IMR-90 (cell line): ENCODE results near the gene HNRNPH3. TPM values are rescaled to one million over a fixed set of nuclear protein-coding genes. Genes with fewer than 3 reads are reported as not detected.

Experiments
- ATAC-seq: fragments of 200-7000 bp; cut with Tn5 transposase; 2 replicates; pipeline ENCODE4 v1.9.1; 2020; ENCODE audit warnings: low read depth, mild to moderate bottlenecking, moderate library complexity
- BruUV-seq: library from RNA; stranded (reverse); fragments of 400-500 nt; replicated peaks from 2 replicates; lab custom pipeline; 2021; lab: Mats Ljungman, UMichigan
- CTCF ChIA-PET: fragments of 300-600 bp; formaldehyde crosslinking; extraction: SDS; loops from one replicate; lab custom pipeline; 2021; ENCODE audit warnings: antibody characterized with exemption; lab: Yijun Ruan, JAX
- POLR2A ChIA-PET: fragments of 300-600 bp; sonication (Branson Sonifier 250); formaldehyde crosslinking; loops from one replicate; lab custom pipeline; 2022; ENCODE audit warnings: antibody characterized with exemption; ENCODE audit not compliant: unreplicated experiment; lab: Charles Lee
- DNase-seq: peaks from one replicate; pipeline ENCODE4 v3.0.0; 2013
- H2AFZ ChIP-seq: replicated peaks from 2 replicates; pipeline ENCODE3; 2013; ENCODE audit warnings: low read length, mild to moderate bottlenecking; ENCODE audit not compliant: poor library complexity
- H2AK5ac ChIP-seq: 2 replicates; pipeline ENCODE4 v1.6.1; 2013; ENCODE audit warnings: low read depth, low read length, inconsistent platforms
- H2AK9ac ChIP-seq: replicated peaks from 2 replicates; pipeline ENCODE3; 2013; ENCODE audit warnings: mild to moderate bottlenecking, low read depth, low read length, moderate library complexity; ENCODE audit not compliant: poor library complexity
- H2BK120ac ChIP-seq: 2 replicates; pipeline ENCODE4 v1.6.1; 2013; ENCODE audit warnings: low read depth, low read length, inconsistent platforms
- H2BK15ac ChIP-seq: 3 replicates; pipeline ENCODE4 v1.6.1; 2013; ENCODE audit warnings: low read depth, low read length, inconsistent platforms
- H2BK20ac ChIP-seq: 2 replicates; pipeline ENCODE4 v1.6.1; 2013; ENCODE audit warnings: low read depth, mild to moderate bottlenecking, inconsistent platforms, low read length, moderate library complexity
- H2BK5ac ChIP-seq: 2 replicates; pipeline ENCODE4 v1.6.1; 2013; ENCODE audit warnings: mild to moderate bottlenecking, low read depth, low read length, inconsistent platforms; ENCODE audit not compliant: poor library complexity, severe bottlenecking
- H3K14ac ChIP-seq: replicated peaks from 2 replicates; pipeline ENCODE4 v1.6.1; 2013; ENCODE audit warnings: low read depth, low read length, inconsistent platforms
- H3K18ac ChIP-seq: 2 replicates; pipeline ENCODE4 v1.6.1; 2013; ENCODE audit warnings: low read depth, low read length, control low read depth
- H3K23ac ChIP-seq: 2 replicates; pipeline ENCODE4 v1.6.1; 2013; ENCODE audit warnings: low read depth, low read length, inconsistent platforms
- H3K27ac ChIP-seq: 2 replicates; pipeline ENCODE4 v1.5.1; 2013; ENCODE audit warnings: mild to moderate bottlenecking, control low read depth, low read length; ENCODE audit not compliant: insufficient read depth
- H3K27me3 ChIP-seq: 2 replicates; pipeline ENCODE4 v1.6.1; 2013; ENCODE audit warnings: low read length; ENCODE audit not compliant: control insufficient read depth, insufficient read depth
- H3K36me3 ChIP-seq: 2 replicates; pipeline ENCODE4 v1.6.1; 2013; ENCODE audit warnings: low read length, mixed read lengths; ENCODE audit not compliant: control insufficient read depth, insufficient read depth
- H3K4ac ChIP-seq: 2 replicates; pipeline ENCODE4 v1.6.1; 2013; ENCODE audit warnings: low read depth, low read length, inconsistent platforms
- H3K4me1 ChIP-seq: 2 replicates; pipeline ENCODE4 v1.6.1; 2013; ENCODE audit warnings: low read length, mixed read lengths; ENCODE audit not compliant: control insufficient read depth, insufficient read depth
- H3K4me2 ChIP-seq: 2 replicates; pipeline ENCODE4 v1.6.1; 2013; ENCODE audit warnings: low read depth, mild to moderate bottlenecking, control low read depth, low read length, moderate library complexity
- H3K4me3 ChIP-seq: 2 replicates; pipeline ENCODE4 v1.5.1; 2013; ENCODE audit warnings: low read depth, mild to moderate bottlenecking, control low read depth, low read length, moderate library complexity; ENCODE audit not compliant: insufficient read depth
- H3K56ac ChIP-seq: 2 replicates; pipeline ENCODE4 v1.6.1; 2013; ENCODE audit warnings: low read length, inconsistent platforms; ENCODE audit not compliant: insufficient read depth; ENCODE audit errors: extremely low read depth
- H3K79me1 ChIP-seq, 2 experiments: 2 replicates each; pipeline ENCODE4 v1.6.1; 2013; ENCODE audit warnings: low read length in 2 of 2, inconsistent platforms in 1 of 2, low read depth in 1 of 2
- H3K9ac ChIP-seq: 2 replicates; pipeline ENCODE4 v1.6.1; 2013; ENCODE audit warnings: low read depth, low read length, control low read depth
- H3K9me1 ChIP-seq: 2 replicates; pipeline ENCODE4 v1.6.1; 2013; ENCODE audit warnings: low read length, inconsistent platforms; ENCODE audit not compliant: insufficient read depth
- H3K9me3 ChIP-seq: 2 replicates; pipeline ENCODE4 v1.6.1; 2013; ENCODE audit warnings: low read length; ENCODE audit not compliant: control insufficient read depth, insufficient read depth
- H4K20me1 ChIP-seq: 2 replicates; pipeline ENCODE4 v1.6.1; 2013; ENCODE audit warnings: low read length, inconsistent platforms; ENCODE audit not compliant: insufficient read depth
- H4K5ac ChIP-seq: 2 replicates; pipeline ENCODE4 v1.6.1; 2013; ENCODE audit warnings: mild to moderate bottlenecking, low read depth, low read length, control low read depth
- H4K8ac ChIP-seq, 2 experiments: 2 replicates each; pipeline ENCODE4 v1.6.1; 2013; ENCODE audit warnings: low read depth in 2 of 2, low read length in 2 of 2, control low read depth in 1 of 2, inconsistent platforms in 1 of 2
- H4K91ac ChIP-seq: 2 replicates; pipeline ENCODE4 v1.6.1; 2013; ENCODE audit warnings: low read depth, low read length, inconsistent platforms; ENCODE audit not compliant: insufficient read depth
- BHLHE40 ChIP-seq: fragments of 150-350 bp; IDR thresholded peaks from 2 replicates; pipeline ENCODE4 v1.6.1; 2016; ENCODE audit warnings: mild to moderate bottlenecking, low read depth, low read length
- CEBPB ChIP-seq: IDR thresholded peaks from 2 replicates; pipeline ENCODE4 v1.6.1; 2012; ENCODE audit warnings: low read depth, low read length, improper control_type of control experiment
- ELK1 ChIP-seq: fragments of 150-350 bp; IDR thresholded peaks from 2 replicates; pipeline ENCODE4 v1.6.1; 2016; ENCODE audit warnings: low read depth, mild to moderate bottlenecking, low read length, moderate library complexity, borderline replicate concordance
- SMC3 ChIP-seq: fragments of 150-350 bp; IDR thresholded peaks from 2 replicates; pipeline ENCODE4 v1.6.1; 2016; ENCODE audit warnings: low read depth, mild to moderate bottlenecking, antibody characterized with exemption, low read length, moderate library complexity
- WGBS, 2 experiments: methylation state at CpG; one replicate each; pipeline versions ENCODE4 v1.1.5 to v1.1.7; 2013; ENCODE audit warnings: missing lambda C conversion rate in 2 of 2; ENCODE audit not compliant: insufficient read length in 1 of 2; ENCODE audit errors: extremely low coverage in 2 of 2; 5-methylcytosine and 5-hydroxymethylcytosine counted together
- dilution Hi-C: fragments of 300-500 bp; cut with HindIII; formaldehyde crosslinking; loops from one replicate; pipeline ENCODE4 v1.14.3; 2018; ENCODE audit warnings: low sequenced_read_pairs; ENCODE audit not compliant: unreplicated experiment
- in situ Hi-C: fragments of 300-500 bp; cut with MboI; formaldehyde crosslinking; loops from 3 replicates; pipeline ENCODE4 v1.14.3; 2019; ENCODE audit warnings: low sequenced_read_pairs, inconsistent platforms, mixed read lengths
- intact Hi-C: fragments of 100-400 bp; cut with micrococcal nuclease; formaldehyde crosslinking; loops from 2 replicates; pipeline ENCODE4 v1.10.0; 2022
- polyA plus RNA-seq, 3 experiments: library from polyadenylated mRNA; depleted of rRNA; stranded (reverse); fragments of >200 nt; gene quantifications; 2 replicates each; pipeline ENCODE4 v1.2.3, GENCODE V29; 2012; ENCODE audit warnings: low replicate concordance in 1 of 3
- total RNA-seq: library from RNA; depleted of rRNA; stranded (reverse); fragments of >200 nt; gene quantifications from 2 replicates; pipeline ENCODE4 v1.2.3, GENCODE V29; 2012
- TF ChIP-seq, protein P1 (sequence below): conservative IDR thresholded peaks from 2 replicates; pipeline ENCODE4 v1.5.1; 2012; ENCODE audit warnings: mild to moderate bottlenecking, low read depth, low read length, improper control_type of control experiment

Gene HNRNPH3
- total and polyA plus RNA-seq, 2 of the 4 experiments (the other 2 are of a cell fraction) = 10.6 to 142 TPM

- H3K4me2 ChIP-seq = no peak overlapping the region
- no peak overlapping the region for H4K91ac ChIP-seq
- no peak for ATAC-seq
- H4K5ac ChIP-seq = no peak overlapping the region
- no peak overlapping the region for H3K27ac ChIP-seq
- no peak overlapping the region for H3K4ac ChIP-seq
- no peak overlapping the region for H3K23ac ChIP-seq
- H4K8ac ChIP-seq = no peak overlapping the region
- H2AFZ ChIP-seq = no peak overlapping the region
- ChIA-PET CTCF (interaction anchor here (0.6 kb wide), 1 partner anchor 12 kb away, joined by 3 read pairs; no protein-coding TSS in a partner anchor), POLR2A (no interaction called here)
- no peak overlapping the region for H2BK15ac ChIP-seq
- H2BK120ac ChIP-seq = no peak overlapping the region
- H3K27me3 ChIP-seq = no peaks in the 10 kb centered on the region
- in situ Hi-C loops = no loop called here
- no peak overlapping the region for H3K56ac ChIP-seq
- WGBS, 2 experiments = no CpG with 5 or more reads among the region's 6 CpGs
- H2AK5ac ChIP-seq = no peak overlapping the region
- dilution Hi-C loops = no loop called here
- no peaks in the 10 kb centered on the region for H3K9me1 ChIP-seq
- BruUV-seq = no TSS peak
- no peaks in the 10 kb centered on the region for H3K4me1 ChIP-seq
- no peak for DNase-seq
- H3K36me3 ChIP-seq = peaks cover 33% of the 10 kb centered on the region
- H2BK20ac ChIP-seq = no peak overlapping the region
- no peaks in the 10 kb centered on the region for H4K20me1 ChIP-seq
- H3K14ac ChIP-seq = no peak overlapping the region
- no peak overlapping the region for H3K18ac ChIP-seq
- intact Hi-C loops = no loop called here
- no peak overlapping the region for H2BK5ac ChIP-seq
- H2AK9ac ChIP-seq = no peak overlapping the region
- no peak overlapping the region for H3K4me3 ChIP-seq
- no peak overlapping the region for H3K9ac ChIP-seq
- no peaks in the 10 kb centered on the region for H3K9me3 ChIP-seq
- TF ChIP-seq CEBPB (no peak), ELK1 (no peak), BHLHE40 (no peak), SMC3 (no peak)
- TF ChIP-seq, protein P1, sequence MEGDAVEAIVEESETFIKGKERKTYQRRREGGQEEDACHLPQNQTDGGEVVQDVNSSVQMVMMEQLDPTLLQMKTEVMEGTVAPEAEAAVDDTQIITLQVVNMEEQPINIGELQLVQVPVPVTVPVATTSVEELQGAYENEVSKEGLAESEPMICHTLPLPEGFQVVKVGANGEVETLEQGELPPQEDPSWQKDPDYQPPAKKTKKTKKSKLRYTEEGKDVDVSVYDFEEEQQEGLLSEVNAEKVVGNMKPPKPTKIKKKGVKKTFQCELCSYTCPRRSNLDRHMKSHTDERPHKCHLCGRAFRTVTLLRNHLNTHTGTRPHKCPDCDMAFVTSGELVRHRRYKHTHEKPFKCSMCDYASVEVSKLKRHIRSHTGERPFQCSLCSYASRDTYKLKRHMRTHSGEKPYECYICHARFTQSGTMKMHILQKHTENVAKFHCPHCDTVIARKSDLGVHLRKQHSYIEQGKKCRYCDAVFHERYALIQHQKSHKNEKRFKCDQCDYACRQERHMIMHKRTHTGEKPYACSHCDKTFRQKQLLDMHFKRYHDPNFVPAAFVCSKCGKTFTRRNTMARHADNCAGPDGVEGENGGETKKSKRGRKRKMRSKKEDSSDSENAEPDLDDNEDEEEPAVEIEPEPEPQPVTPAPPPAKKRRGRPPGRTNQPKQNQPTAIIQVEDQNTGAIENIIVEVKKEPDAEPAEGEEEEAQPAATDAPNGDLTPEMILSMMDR = no peak
- no peaks in the 10 kb centered on the region for H3K79me1 ChIP-seq
Observed at GRCh38 chr10:68359189-68359588, 27.3 kb downstream of the HNRNPH3 start.
